Neural crest cell (in vitro differentiated cells): ENCODE results near the gene TGOLN2. TPM values are rescaled to one million over a fixed set of nuclear protein-coding genes. Genes with fewer than 3 reads are reported as not detected.

Experiments used
- DNase-seq: peaks from one replicate; pipeline ENCODE4 v3.0.0; 2021; ENCODE audit warnings: low read depth, mixed read lengths, low spot score
- H3K27ac Mint-ChIP-seq: one replicate; pipeline ENCODE4 v1.8.0; 2021; ENCODE audit warnings: mild to moderate bottlenecking, mixed read lengths; ENCODE audit not compliant: unreplicated experiment
- H3K27me3 Mint-ChIP-seq: 2 replicates; pipeline ENCODE4 v1.8.0; 2021; ENCODE audit warnings: low read depth, mild to moderate bottlenecking, mixed read lengths
- H3K36me3 Mint-ChIP-seq: 2 replicates; pipeline ENCODE4 v1.8.0; 2021; ENCODE audit warnings: low read depth, mild to moderate bottlenecking, mixed read lengths
- H3K4me1 Mint-ChIP-seq: 2 replicates; pipeline ENCODE4 v1.8.0; 2021; ENCODE audit warnings: mixed read lengths
- H3K4me3 Mint-ChIP-seq: one replicate; pipeline ENCODE4 v1.8.0; 2021; ENCODE audit warnings: mild to moderate bottlenecking, mixed read lengths
- H3K9me3 Mint-ChIP-seq: 2 replicates; pipeline ENCODE4 v1.8.0; 2021; ENCODE audit warnings: mixed read lengths
- CTCF ChIP-seq: fragments of 200-600 bp; sonication (generic); conservative IDR thresholded peaks from 2 replicates; pipeline ENCODE4 v1.5.0; 2021; ENCODE audit warnings: antibody characterized with exemption, mild to moderate bottlenecking
- total RNA-seq: library from RNA; stranded (reverse); gene quantifications from 2 replicates; pipeline ENCODE4 v1.2.1, GENCODE V29; 2021

The TGOLN2 gene
- total RNA-seq, 1 donor from 2014 or later: 54.8 TPM

- H3K36me3 Mint-ChIP-seq: no peaks in the 10 kb centered on the region
- DNase-seq: no peak
Observed at GRCh38 chr2:85308896-85309555, 18.8 kb downstream of the TGOLN2 start.

GRCh38 chr2:85308201-85308600 is 19.6 kb downstream of the TGOLN2 start:
- no peaks in the 10 kb centered on the region for H3K27me3 Mint-ChIP-seq

More at GRCh38 chr2:85308896-85309555, 18.8 kb downstream of the TGOLN2 start:
- Mint-ChIP-seq H3K4me3 (no peak overlapping the region), H3K27me3 (no peaks in the 10 kb centered on the region), H3K9me3 (no peaks in the 10 kb centered on the region), H3K27ac (peak overlapping the region; percentile 90), H3K4me1 (peaks cover 4% of the 10 kb centered on the region)
- no peak for TF ChIP-seq CTCF

GRCh38 chr2:85307527-85307897 is 20.3 kb downstream of the TGOLN2 start:
- no peak for DNase-seq
- no peaks in the 10 kb centered on the region for H3K27me3 Mint-ChIP-seq
- no peak overlapping the region for H3K4me3 Mint-ChIP-seq
- no peaks in the 10 kb centered on the region for H3K4me1 Mint-ChIP-seq
- no peak overlapping the region for H3K27ac Mint-ChIP-seq
- TF ChIP-seq CTCF: no peak
- H3K9me3 Mint-ChIP-seq: no peaks in the 10 kb centered on the region
- no peaks in the 10 kb centered on the region for H3K36me3 Mint-ChIP-seq

More at GRCh38 chr2:85308201-85308600, 19.6 kb downstream of the TGOLN2 start:
- Mint-ChIP-seq H3K4me3 (no peak overlapping the region), H3K9me3 (no peaks in the 10 kb centered on the region), H3K27ac (no peak overlapping the region), H3K36me3 (no peaks in the 10 kb centered on the region), H3K4me1 (no peaks in the 10 kb centered on the region)
- no peak for DNase-seq
- TF ChIP-seq CTCF: no peak

GRCh38 chr2:85303780-85304531 is 23.8 kb downstream of the TGOLN2 start:
- no peaks in the 10 kb centered on the region for H3K9me3 Mint-ChIP-seq
- no peak for DNase-seq
- no peak overlapping the region for H3K4me3 Mint-ChIP-seq
- H3K27me3 Mint-ChIP-seq: no peaks in the 10 kb centered on the region
- TF ChIP-seq CTCF: no peak
- no peak overlapping the region for H3K27ac Mint-ChIP-seq
- no peaks in the 10 kb centered on the region for H3K36me3 Mint-ChIP-seq
- peaks cover under 1% of the 10 kb centered on the region for H3K4me1 Mint-ChIP-seq

GRCh38 chr2:85302121-85302520 is 25.7 kb downstream of the TGOLN2 start:
- Mint-ChIP-seq H3K4me1 (peaks cover 5% of the 10 kb centered on the region), H3K27me3 (no peaks in the 10 kb centered on the region), H3K36me3 (no peaks in the 10 kb centered on the region), H3K9me3 (no peaks in the 10 kb centered on the region), H3K27ac (no peak overlapping the region), H3K4me3 (no peak overlapping the region)
- no peak for DNase-seq
- no peak for TF ChIP-seq CTCF
